HCT116 (cell line): ENCODE results near the gene LRRC4C. TPM values are rescaled to one million over a fixed set of nuclear protein-coding genes. Genes with fewer than 3 reads are reported as not detected.

Experiments used
- ATAC-seq: fragments of 200-7000 bp; cut with Tn5 transposase; 2 replicates; pipeline ENCODE4 v1.9.1; 2020; ENCODE audit warnings: mild to moderate bottlenecking, moderate library complexity
- BruUV-seq: library from RNA; stranded (reverse); fragments of 400-500 nt; replicated peaks from 2 replicates; lab custom pipeline; 2021; lab: Mats Ljungman, UMichigan
- CTCF ChIA-PET: fragments of 300-600 bp; sonication (Branson Sonifier 250); formaldehyde crosslinking; loops from one replicate; lab custom pipeline; 2021; ENCODE audit warnings: antibody characterized with exemption; lab: Charles Lee
- POLR2A ChIA-PET: fragments of 300-600, 350-600 bp; sonication (Branson Sonifier 250); formaldehyde crosslinking; loops from one replicate; lab custom pipeline; 2021; ENCODE audit warnings: antibody characterized with exemption; lab: Charles Lee
- RAD21 ChIA-PET, 2 experiments: fragments of 300-600 bp; sonication (Branson Sonifier 250); formaldehyde crosslinking; loops; one replicate each; lab custom pipeline; 2023; ENCODE audit warnings: low total read pairs in 2 of 2; ENCODE audit not compliant: uncharacterized antibody in 2 of 2, unreplicated experiment in 2 of 2, low non-redundant PET in 1 of 2; lab: Charles Lee
- DNase-seq: peaks from one replicate; pipeline ENCODE4 v3.0.0-alpha.2; 2010; ENCODE audit warnings: low read depth, low spot score
- H2AFZ ChIP-seq: fragments of 200-600 bp; shearing (Covaris generic), sonication (generic); 2 replicates; pipeline ENCODE4 v1.6.1; 2017; ENCODE audit warnings: low read depth, mixed run types, mixed read lengths, antibody characterized with exemption, low read length; ENCODE audit not compliant: poor library complexity, severe bottlenecking
- H3K27ac ChIP-seq: 2 replicates; pipeline ENCODE4 v1.5.1; 2012; ENCODE audit warnings: low read depth, low read length
- H3K27me3 ChIP-seq: fragments of 200-600 bp; sonication (generic); 2 replicates; pipeline ENCODE4 v1.6.1; 2016; ENCODE audit warnings: mixed run types, low read length, mixed read lengths; ENCODE audit not compliant: insufficient read depth
- H3K36me3 ChIP-seq, 2 experiments: fragments of 200-500 bp in 1 of 2; fragments of 200-600 bp in 1 of 2; sonication (Bioruptor generic) in 1 of 2; sonication (generic) in 1 of 2; 2 replicates each; pipeline versions ENCODE4 v1.5.1 to v1.6.1; 2014 to 2016; ENCODE audit warnings: low read length in 2 of 2, inconsistent platforms in 1 of 2, mixed read lengths in 1 of 2, mixed run types in 1 of 2; ENCODE audit not compliant: insufficient read depth in 2 of 2, control insufficient read depth in 1 of 2
- H3K4me1 ChIP-seq, 2 experiments: fragments of 200-600 bp in 1 of 2; sonication (generic) in 1 of 2; 2 replicates each; pipeline versions ENCODE4 v1.5.1 to v1.6.1; 2012 to 2017; ENCODE audit warnings: low read length in 2 of 2, inconsistent platforms in 1 of 2, mild to moderate bottlenecking in 1 of 2, mixed read lengths in 1 of 2, mixed run types in 1 of 2, moderate library complexity in 1 of 2; ENCODE audit not compliant: insufficient read depth in 2 of 2, control insufficient read depth in 1 of 2
- H3K4me2 ChIP-seq: fragments of 200-600 bp; sonication (generic); 2 replicates; pipeline ENCODE4 v1.6.1; 2017; ENCODE audit warnings: mixed run types, low read length, mixed read lengths
- H3K4me3 ChIP-seq, 2 experiments: fragments of 200-600 bp in 1 of 2; sonication (generic) in 1 of 2; replicated peaks in 1 of 2; 2 replicates each; pipeline ENCODE4 v1.5.1; 2011 to 2016; ENCODE audit warnings: low read length in 2 of 2, control low read depth in 1 of 2, low read depth in 1 of 2, mild to moderate bottlenecking in 1 of 2, mixed read lengths in 1 of 2, mixed run types in 1 of 2
- H3K79me2 ChIP-seq: fragments of 200-600 bp; sonication (generic); 2 replicates; pipeline ENCODE4 v1.6.1; 2017; ENCODE audit warnings: mild to moderate bottlenecking, mixed run types, low read length, moderate library complexity, mixed read lengths; ENCODE audit not compliant: insufficient read depth
- H3K9ac ChIP-seq: fragments of 200-600 bp; sonication (generic); 2 replicates; pipeline ENCODE4 v1.6.1; 2016; ENCODE audit warnings: low read length, mixed read lengths
- H3K9me2 ChIP-seq: fragments of 200-600 bp; sonication (generic), shearing (Covaris generic); 2 replicates; pipeline ENCODE4 v1.6.1; 2017; ENCODE audit warnings: mixed run types, mild to moderate bottlenecking, moderate library complexity; ENCODE audit not compliant: insufficient read depth
- H3K9me3 ChIP-seq, 2 experiments: fragments of 200-500 bp in 1 of 2; fragments of 200-600 bp in 1 of 2; sonication (Bioruptor generic) in 1 of 2; sonication (generic) in 1 of 2; 2 replicates each; pipeline ENCODE4 v1.6.1; 2014 to 2017; ENCODE audit warnings: low read length in 2 of 2, mixed read lengths in 2 of 2, inconsistent platforms in 1 of 2, low read depth in 1 of 2, mild to moderate bottlenecking in 1 of 2, mixed run types in 1 of 2, moderate library complexity in 1 of 2; ENCODE audit not compliant: control insufficient read depth in 1 of 2, insufficient read depth in 1 of 2
- H4K20me1 ChIP-seq: fragments of 200-600 bp; sonication (generic), shearing (Covaris generic); 2 replicates; pipeline ENCODE4 v1.6.1; 2017; ENCODE audit warnings: mixed run types, mild to moderate bottlenecking, moderate library complexity; ENCODE audit not compliant: insufficient read depth
- CEBPB ChIP-seq: IDR thresholded peaks from 2 replicates; pipeline ENCODE4 v1.6.1; 2012; ENCODE audit warnings: low read depth
- JUND ChIP-seq: IDR thresholded peaks from 2 replicates; pipeline ENCODE4 v1.6.1; 2012
- RAD21 ChIP-seq: IDR thresholded peaks from 2 replicates; pipeline ENCODE4 v1.6.1; 2012; ENCODE audit warnings: low read depth, mild to moderate bottlenecking
- SP1 ChIP-seq: IDR thresholded peaks from 2 replicates; pipeline ENCODE4 v1.6.1; 2012; ENCODE audit warnings: low read depth
- SRF ChIP-seq: IDR thresholded peaks from 2 replicates; pipeline ENCODE4 v1.6.1; 2012; ENCODE audit warnings: low read depth
- intact Hi-C: fragments of 100-400 bp; cut with micrococcal nuclease; formaldehyde crosslinking; loops from 2 replicates; pipeline ENCODE4 v1.10.0; 2022
- total RNA-seq: library from RNA; stranded (reverse); gene quantifications from one replicate; pipeline ENCODE4 v1.2.1, GENCODE V29; 2021; ENCODE audit not compliant: unreplicated experiment
- TF ChIP-seq, protein P1 (sequence below): IDR thresholded peaks from 2 replicates; pipeline ENCODE4 v1.6.1; 2012; ENCODE audit warnings: low read depth
- TF ChIP-seq, protein P2 (sequence below), 3 experiments: fragments of 200-600 bp in 1 of 3; sonication (generic) in 1 of 3; IDR thresholded peaks in 2 of 3; conservative IDR thresholded peaks in 1 of 3; 2 replicates each; pipeline ENCODE4 v1.5.1; 2012 to 2017; ENCODE audit warnings: low read depth in 2 of 3, low read length in 2 of 3, antibody characterized with exemption in 1 of 3, borderline replicate concordance in 1 of 3, control low read depth in 1 of 3, mild to moderate bottlenecking in 1 of 3, mixed read lengths in 1 of 3, mixed run types in 1 of 3, moderate library complexity in 1 of 3; ENCODE audit not compliant: insufficient read depth in 1 of 3
- TF ChIP-seq, protein P3 (sequence below): IDR thresholded peaks from 2 replicates; pipeline ENCODE4 v1.6.1; 2012

Gene LRRC4C
- total RNA-seq, 1 experiment from 2014 or later = not detected

DNA sequence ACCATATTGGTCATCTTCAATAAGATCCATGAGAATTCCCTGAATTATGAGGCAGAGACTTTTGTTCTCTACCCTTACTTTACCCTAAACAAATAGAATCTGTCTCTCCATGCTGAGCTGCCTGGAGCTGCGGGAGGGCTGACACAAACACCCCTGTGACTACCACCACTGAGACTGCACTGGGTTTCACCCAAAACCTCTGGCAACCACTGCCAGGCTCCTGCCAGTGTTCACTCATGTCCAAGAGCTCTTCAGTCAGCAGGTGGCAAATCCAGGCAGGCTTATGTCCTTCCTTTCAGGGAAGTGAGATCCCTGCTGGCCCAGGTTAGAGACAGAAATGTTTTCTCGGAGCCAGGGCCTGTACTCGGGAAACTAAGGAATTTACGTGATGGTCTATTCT lies 1105.3 kb downstream of the LRRC4C start:
- Histone ChIP-seq H3K27ac (no peak overlapping the region), H3K9ac (no peak overlapping the region), H3K4me3 (no peak overlapping the region), H2AFZ (no peak overlapping the region), H3K79me2 (no peaks in the 10 kb centered on the region), H3K9me3 (peaks cover 12% of the 10 kb centered on the region in 2 experiments; a peak in 3 of 4 replicates), H3K9me2 (no peaks in the 10 kb centered on the region), H4K20me1 (no peaks in the 10 kb centered on the region), H3K27me3 (no peaks in the 10 kb centered on the region), H3K4me1 (no peaks in the 10 kb centered on the region), H3K36me3 (no peaks in the 10 kb centered on the region), H3K4me2 (no peak overlapping the region)
- intact Hi-C loops = no loop called here
- RAD21 ChIA-PET = no interaction called here
- TF ChIP-seq CEBPB = no peak
- no peak for TF ChIP-seq JUND
- TF ChIP-seq, protein P1, sequence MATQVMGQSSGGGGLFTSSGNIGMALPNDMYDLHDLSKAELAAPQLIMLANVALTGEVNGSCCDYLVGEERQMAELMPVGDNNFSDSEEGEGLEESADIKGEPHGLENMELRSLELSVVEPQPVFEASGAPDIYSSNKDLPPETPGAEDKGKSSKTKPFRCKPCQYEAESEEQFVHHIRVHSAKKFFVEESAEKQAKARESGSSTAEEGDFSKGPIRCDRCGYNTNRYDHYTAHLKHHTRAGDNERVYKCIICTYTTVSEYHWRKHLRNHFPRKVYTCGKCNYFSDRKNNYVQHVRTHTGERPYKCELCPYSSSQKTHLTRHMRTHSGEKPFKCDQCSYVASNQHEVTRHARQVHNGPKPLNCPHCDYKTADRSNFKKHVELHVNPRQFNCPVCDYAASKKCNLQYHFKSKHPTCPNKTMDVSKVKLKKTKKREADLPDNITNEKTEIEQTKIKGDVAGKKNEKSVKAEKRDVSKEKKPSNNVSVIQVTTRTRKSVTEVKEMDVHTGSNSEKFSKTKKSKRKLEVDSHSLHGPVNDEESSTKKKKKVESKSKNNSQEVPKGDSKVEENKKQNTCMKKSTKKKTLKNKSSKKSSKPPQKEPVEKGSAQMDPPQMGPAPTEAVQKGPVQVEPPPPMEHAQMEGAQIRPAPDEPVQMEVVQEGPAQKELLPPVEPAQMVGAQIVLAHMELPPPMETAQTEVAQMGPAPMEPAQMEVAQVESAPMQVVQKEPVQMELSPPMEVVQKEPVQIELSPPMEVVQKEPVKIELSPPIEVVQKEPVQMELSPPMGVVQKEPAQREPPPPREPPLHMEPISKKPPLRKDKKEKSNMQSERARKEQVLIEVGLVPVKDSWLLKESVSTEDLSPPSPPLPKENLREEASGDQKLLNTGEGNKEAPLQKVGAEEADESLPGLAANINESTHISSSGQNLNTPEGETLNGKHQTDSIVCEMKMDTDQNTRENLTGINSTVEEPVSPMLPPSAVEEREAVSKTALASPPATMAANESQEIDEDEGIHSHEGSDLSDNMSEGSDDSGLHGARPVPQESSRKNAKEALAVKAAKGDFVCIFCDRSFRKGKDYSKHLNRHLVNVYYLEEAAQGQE = no peak
- no peak for TF ChIP-seq RAD21
- TF ChIP-seq, protein P2, sequence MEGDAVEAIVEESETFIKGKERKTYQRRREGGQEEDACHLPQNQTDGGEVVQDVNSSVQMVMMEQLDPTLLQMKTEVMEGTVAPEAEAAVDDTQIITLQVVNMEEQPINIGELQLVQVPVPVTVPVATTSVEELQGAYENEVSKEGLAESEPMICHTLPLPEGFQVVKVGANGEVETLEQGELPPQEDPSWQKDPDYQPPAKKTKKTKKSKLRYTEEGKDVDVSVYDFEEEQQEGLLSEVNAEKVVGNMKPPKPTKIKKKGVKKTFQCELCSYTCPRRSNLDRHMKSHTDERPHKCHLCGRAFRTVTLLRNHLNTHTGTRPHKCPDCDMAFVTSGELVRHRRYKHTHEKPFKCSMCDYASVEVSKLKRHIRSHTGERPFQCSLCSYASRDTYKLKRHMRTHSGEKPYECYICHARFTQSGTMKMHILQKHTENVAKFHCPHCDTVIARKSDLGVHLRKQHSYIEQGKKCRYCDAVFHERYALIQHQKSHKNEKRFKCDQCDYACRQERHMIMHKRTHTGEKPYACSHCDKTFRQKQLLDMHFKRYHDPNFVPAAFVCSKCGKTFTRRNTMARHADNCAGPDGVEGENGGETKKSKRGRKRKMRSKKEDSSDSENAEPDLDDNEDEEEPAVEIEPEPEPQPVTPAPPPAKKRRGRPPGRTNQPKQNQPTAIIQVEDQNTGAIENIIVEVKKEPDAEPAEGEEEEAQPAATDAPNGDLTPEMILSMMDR (IDR thresholded peaks at IDR 0.05 in 2 of 3, conservative IDR thresholded peaks at IDR 0.05 in 1 of 3; ENCODE audit: borderline replicate concordance in 1 of 3, insufficient read depth in 1 of 3, low read depth in 2 of 3, low read length in 2 of 3) = no peak
- no peak for TF ChIP-seq SP1
- TF ChIP-seq, protein P3, sequence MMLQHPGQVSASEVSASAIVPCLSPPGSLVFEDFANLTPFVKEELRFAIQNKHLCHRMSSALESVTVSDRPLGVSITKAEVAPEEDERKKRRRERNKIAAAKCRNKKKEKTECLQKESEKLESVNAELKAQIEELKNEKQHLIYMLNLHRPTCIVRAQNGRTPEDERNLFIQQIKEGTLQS = no peak
- TF ChIP-seq SRF = no peak
- POLR2A ChIA-PET = no interaction called here
- CTCF ChIA-PET = no interaction called here
- no peak for DNase-seq
- ATAC-seq = no peak
- BruUV-seq = no TSS peak
